Activated T-helper 2 cell treated with anti-CD3 and anti-CD28 coated beads, Interferon-gamma antibody, Interleukin-2, Interleukin-4, amounts not matched to agents 10 μg/mL and 5 μg/mL and 100 μg/mL, durations not matched to agents 14 hours and 24 hours and 36 hours (primary cell): ENCODE results near the gene GCNT2. TPM values are rescaled to one million over a fixed set of nuclear protein-coding genes. Genes with fewer than 3 reads are reported as not detected.
"Not testable (repeated sequence)": the region's sequence is repeated elsewhere in the genome, so short reads cannot be mapped to it uniquely, and the experiment has no call there.

Experiments used
- DNase-seq: peaks from one replicate; pipeline ENCODE4 v3.0.0; 2021; ENCODE audit warnings: low spot score
- H3K27ac Mint-ChIP-seq: one replicate; pipeline ENCODE4 v1.8.0; 2021; ENCODE audit warnings: mixed read lengths
- H3K27me3 Mint-ChIP-seq: one replicate; pipeline ENCODE4 v1.8.0; 2021; ENCODE audit warnings: low read depth, mixed read lengths
- H3K36me3 Mint-ChIP-seq: one replicate; pipeline ENCODE4 v1.8.0; 2021; ENCODE audit warnings: low read depth, mixed read lengths
- H3K4me1 Mint-ChIP-seq: one replicate; pipeline ENCODE4 v1.8.0; 2021; ENCODE audit warnings: low read depth, mixed read lengths
- H3K4me3 Mint-ChIP-seq: one replicate; pipeline ENCODE4 v1.8.0; 2021; ENCODE audit warnings: low read depth, mild to moderate bottlenecking, moderate library complexity, mixed read lengths
- H3K9me3 Mint-ChIP-seq: one replicate; pipeline ENCODE4 v1.8.0; 2021; ENCODE audit warnings: mixed read lengths
- intact Hi-C: fragments of 100-400 bp; cut with micrococcal nuclease; formaldehyde crosslinking; loops from one replicate; pipeline ENCODE4 v1.15.1; 2023
- total RNA-seq: library from RNA; stranded (reverse); gene quantifications from 2 replicates; pipeline ENCODE4 v1.2.3, GENCODE V29; 2022

The GCNT2 gene
- 2.0 and 2.8 TPM in 2 replicates for total RNA-seq

DNA sequence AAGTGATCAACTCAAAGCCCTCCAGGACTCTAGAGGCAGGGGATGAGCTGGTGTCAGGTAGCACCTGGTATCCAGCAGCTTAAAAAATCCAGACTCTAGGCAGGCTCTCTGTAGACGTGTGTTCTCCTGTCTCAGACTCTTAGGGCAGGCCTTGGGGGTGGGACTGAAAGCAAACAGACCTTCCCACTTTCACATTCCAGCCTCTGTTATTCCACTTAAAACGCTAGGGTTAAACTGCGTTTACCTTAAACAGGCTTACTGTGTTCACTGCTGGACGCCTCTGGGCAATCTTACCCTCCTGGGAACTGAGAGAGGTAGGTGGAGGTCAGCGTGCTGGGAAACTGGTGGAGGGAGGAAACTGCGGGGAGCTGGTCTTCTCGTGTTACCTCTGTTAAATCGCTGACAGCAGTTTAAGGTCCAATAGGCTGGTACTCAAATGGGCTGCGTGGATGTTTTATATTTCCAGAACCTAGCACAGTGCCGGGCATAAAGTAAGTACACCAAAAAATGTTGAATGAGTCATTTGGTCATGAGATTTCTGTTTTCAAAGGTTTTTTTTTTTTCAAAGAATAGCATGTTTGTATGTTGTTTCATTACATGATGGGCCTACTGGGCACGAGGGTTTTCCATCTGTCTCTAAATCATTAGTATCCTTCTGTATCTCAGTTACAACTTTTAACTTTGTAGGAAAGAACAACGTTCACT, at the start of gene GCNT2:
Gene GCNT2, plus strand, starts transcription at position 248 of the 705 bp plus-strand sequence. CDS start 7,561 bp downstream, outside the sequence.
- Mint-ChIP-seq H3K27me3 (no peaks in the 10 kb centered on the region), H3K9me3 (no peaks in the 10 kb centered on the region), H3K36me3 (no peaks in the 10 kb centered on the region), H3K4me3 (no peak within 1 kb of the TSS), H3K4me1 (peaks cover 20% of the 10 kb centered on the region), H3K27ac (no peak within 1 kb of the TSS)
- intact Hi-C loops = no loop called here
- no peak for DNase-seq

DNA sequence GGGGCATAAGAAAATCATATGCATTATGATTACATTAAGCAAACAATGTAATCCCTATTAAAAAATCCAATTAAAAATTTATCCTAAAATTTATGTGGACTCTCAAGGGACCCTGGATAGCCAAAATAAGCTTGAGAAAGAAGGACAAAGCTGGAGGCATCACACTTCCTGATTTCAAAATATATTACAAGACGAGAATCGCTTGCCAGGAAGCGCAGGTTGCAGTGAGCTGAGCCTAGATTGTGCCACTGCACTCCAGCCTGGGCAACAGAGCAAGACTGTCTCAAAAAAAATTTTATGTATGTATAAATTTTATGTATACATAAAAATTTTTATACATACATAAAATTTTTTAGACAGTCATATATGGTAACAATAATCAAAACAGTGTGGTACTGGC, 48.5 kb upstream of the GCNT2 start:
- no peaks in the 10 kb centered on the region for H3K36me3 Mint-ChIP-seq
- H3K27ac Mint-ChIP-seq = no peak overlapping the region
- H3K4me3 Mint-ChIP-seq = no peak overlapping the region
- intact Hi-C loops = no loop called here
- H3K9me3 Mint-ChIP-seq = no peaks in the 10 kb centered on the region
- peaks cover 9% of the 10 kb centered on the region for H3K27me3 Mint-ChIP-seq
- no peak for DNase-seq
- H3K4me1 Mint-ChIP-seq = no peaks in the 10 kb centered on the region

DNA sequence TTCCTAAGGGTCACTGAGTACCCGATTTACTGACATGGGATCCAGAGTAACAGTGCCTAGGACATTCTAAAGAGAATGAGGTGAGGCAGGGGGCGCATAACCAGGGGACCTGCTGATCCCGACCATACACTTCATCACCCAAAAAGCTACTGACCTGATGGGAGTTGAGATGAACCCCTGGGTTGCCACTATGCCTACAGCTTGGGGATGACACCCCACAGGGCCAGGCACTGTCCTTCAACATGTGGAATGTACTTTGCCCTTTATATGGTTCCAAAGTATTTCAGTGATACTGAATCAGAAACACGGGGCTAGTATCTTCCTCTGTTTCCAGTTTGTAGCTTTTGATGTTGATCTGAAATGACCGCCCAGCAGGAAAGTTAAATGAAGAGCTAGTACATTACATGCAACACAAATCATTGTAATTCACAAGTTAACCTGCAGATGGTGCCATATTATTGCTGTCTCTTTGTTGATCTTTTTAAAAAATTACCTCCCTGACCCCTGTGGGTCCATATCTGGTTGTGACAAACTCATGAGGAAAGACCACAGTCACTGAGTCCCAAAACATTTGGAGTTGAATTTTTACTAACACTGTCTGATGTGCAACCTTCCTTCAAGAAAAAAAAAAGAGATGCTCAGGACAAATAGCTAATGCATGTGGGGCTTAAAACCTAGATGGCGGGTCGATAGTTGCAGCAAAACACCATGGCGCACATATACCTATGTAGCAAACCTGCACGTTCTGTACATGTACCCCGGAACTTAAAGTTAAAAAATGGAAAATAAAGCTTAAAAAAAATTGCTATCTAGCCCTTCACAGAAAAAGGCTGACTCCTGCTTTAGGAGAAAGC, 42.7 kb upstream of the GCNT2 start:
- Mint-ChIP-seq H3K4me3 (no peak overlapping the region), H3K27ac (no peak overlapping the region), H3K27me3 (peaks cover 7% of the 10 kb centered on the region), H3K9me3 (no peaks in the 10 kb centered on the region), H3K36me3 (no peaks in the 10 kb centered on the region), H3K4me1 (peaks cover 3% of the 10 kb centered on the region)
- intact Hi-C loops = loop anchor here (1.0 kb wide), 2 partner anchors 323 to 591 kb away; no protein-coding TSS in a partner anchor
- no peak for DNase-seq

- Mint-ChIP-seq H3K4me1 (peaks cover 3% of the 10 kb centered on the region), H3K27ac (no peak overlapping the region), H3K9me3 (no peaks in the 10 kb centered on the region), H3K27me3 (peaks cover 2% of the 10 kb centered on the region), H3K4me3 (no peak overlapping the region), H3K36me3 (no peaks in the 10 kb centered on the region)
- intact Hi-C loops = no loop called here
- DNase-seq = no peak
These were observed 41.0 kb upstream of the GCNT2 start for GRCh38 chr6:10479939-10480700.

DNA sequence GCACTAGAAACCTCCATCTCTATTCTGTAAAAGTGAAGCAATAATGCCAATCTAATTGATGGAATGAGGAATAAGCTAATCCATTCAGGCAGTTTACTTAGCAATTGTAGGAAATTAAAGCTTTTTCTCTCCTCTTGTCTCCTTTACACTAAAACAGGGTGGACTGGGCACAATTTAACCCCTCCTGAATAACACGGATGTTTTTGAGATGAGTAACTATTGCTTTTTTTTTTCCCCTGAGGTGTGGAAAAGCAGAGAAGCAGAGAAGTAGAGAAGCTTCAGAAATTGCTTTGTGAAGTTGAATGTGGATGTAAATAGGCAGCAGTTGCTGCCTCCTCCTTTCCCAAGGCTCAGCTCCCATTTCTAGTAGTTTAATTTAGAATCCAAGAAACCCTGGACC, 40.0 kb upstream of the GCNT2 start:
- no peaks in the 10 kb centered on the region for H3K36me3 Mint-ChIP-seq
- no peak overlapping the region for H3K27ac Mint-ChIP-seq
- no peak overlapping the region for H3K4me3 Mint-ChIP-seq
- peaks cover 3% of the 10 kb centered on the region for H3K4me1 Mint-ChIP-seq
- intact Hi-C loops = no loop called here
- no peaks in the 10 kb centered on the region for H3K9me3 Mint-ChIP-seq
- DNase-seq = no peak
- H3K27me3 Mint-ChIP-seq = peaks cover 2% of the 10 kb centered on the region

DNA sequence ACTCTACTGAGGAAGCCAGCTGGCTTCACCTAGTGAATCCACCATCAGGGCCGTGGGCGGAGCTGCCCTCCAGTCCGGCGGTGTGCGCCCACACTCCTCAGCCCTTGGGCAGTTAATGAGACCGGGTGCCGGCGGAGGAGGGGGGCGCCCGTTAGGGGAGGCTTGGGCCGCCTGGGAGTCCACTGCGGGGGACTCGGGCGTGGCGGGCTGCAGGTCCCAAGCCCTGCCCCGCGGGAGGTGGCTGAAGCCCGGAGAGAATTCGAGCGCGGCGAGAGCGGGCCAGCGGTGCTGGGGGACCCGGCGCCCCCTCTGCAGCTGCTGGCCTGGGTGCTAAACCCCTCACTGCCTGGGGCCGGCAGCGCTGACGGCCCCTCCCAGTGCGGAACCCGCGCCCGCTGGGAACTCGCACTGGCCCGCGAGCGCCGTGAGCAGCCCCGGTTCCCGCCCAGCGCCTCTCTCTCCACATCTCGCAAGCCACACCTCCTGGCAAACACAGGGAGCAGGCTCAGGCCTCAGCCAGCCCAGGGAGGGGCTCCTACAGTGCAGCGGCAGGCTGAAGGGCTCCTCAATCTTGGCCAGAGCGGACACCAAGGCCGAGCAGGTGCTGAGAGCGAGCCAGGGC, 38.4 kb upstream of the GCNT2 start:
- no peak for DNase-seq
- intact Hi-C loops = no loop called here
- Mint-ChIP-seq H3K9me3 (no peaks in the 10 kb centered on the region), H3K36me3 (no peaks in the 10 kb centered on the region), H3K4me3 (no peak overlapping the region), H3K4me1 (peaks cover 3% of the 10 kb centered on the region), H3K27me3 (peaks cover 2% of the 10 kb centered on the region), H3K27ac (no peak overlapping the region)

- intact Hi-C loops = no loop called here
- Mint-ChIP-seq H3K4me1 (peaks cover 3% of the 10 kb centered on the region), H3K27ac (no peak overlapping the region), H3K4me3 (no peak overlapping the region), H3K9me3 (no peaks in the 10 kb centered on the region), H3K27me3 (peaks cover 2% of the 10 kb centered on the region), H3K36me3 (no peaks in the 10 kb centered on the region)
- no peak for DNase-seq
These were observed 36.2 kb upstream of the GCNT2 start for GRCh38 chr6:10484912-10485311.

GRCh38 chr6:10485406-10485805, 35.7 kb upstream of the GCNT2 start:
- Mint-ChIP-seq H3K27me3 (no peaks in the 10 kb centered on the region), H3K36me3 (no peaks in the 10 kb centered on the region), H3K4me1 (peaks cover under 1% of the 10 kb centered on the region), H3K27ac (no peak overlapping the region), H3K4me3 (no peak overlapping the region), H3K9me3 (no peaks in the 10 kb centered on the region)
- intact Hi-C loops = no loop called here
- DNase-seq = no peak

GRCh38 chr6:10486215-10486614, 34.9 kb upstream of the GCNT2 start:
- Mint-ChIP-seq H3K27ac (no peak overlapping the region), H3K4me3 (no peak overlapping the region), H3K9me3 (no peaks in the 10 kb centered on the region), H3K4me1 (no peaks in the 10 kb centered on the region), H3K27me3 (no peaks in the 10 kb centered on the region), H3K36me3 (no peaks in the 10 kb centered on the region)
- no peak for DNase-seq
- intact Hi-C loops = no loop called here

GRCh38 chr6:10486944-10487588, 34.1 kb upstream of the GCNT2 start:
- H3K27me3 Mint-ChIP-seq, intact Hi-C loops, H3K27ac Mint-ChIP-seq, H3K36me3 Mint-ChIP-seq, H3K4me3 Mint-ChIP-seq, H3K9me3 Mint-ChIP-seq, DNase-seq, H3K4me1 Mint-ChIP-seq: not testable (repeated sequence)

DNA sequence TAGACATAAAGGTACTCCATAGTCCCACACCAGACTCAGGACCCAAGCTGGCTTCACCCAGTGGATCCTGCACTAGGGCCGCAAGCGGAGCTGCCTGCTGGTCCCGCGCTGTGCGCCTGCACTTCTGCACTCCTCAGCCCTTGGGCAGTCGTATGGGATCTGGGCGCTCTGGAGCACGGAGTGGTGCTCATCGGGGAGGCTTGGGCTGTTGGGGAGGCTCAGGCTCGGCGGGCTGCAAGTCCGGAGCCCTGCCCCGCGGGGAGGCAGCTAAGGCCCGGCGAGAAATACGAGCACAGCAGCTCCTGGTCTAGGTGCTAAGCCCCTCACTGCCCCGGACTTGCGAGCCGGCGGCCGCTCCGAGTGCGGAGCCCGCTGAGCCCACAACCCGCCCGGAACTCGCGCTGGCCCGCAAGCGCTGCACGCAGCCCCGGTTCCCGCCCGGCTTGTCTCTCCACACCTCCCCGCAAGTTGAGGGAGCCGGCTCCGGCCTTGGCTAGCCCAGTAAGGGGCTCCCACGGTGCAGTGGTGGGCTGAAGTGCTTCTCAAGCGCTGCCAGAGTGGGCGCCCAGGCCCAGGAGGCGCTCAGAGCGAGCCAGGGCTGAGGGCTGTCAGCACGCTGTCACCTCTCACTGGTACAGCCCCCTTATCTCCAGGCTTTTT, 33.4 kb upstream of the GCNT2 start:
- no peak overlapping the region for H3K4me3 Mint-ChIP-seq
- H3K4me1 Mint-ChIP-seq = no peaks in the 10 kb centered on the region
- H3K27ac Mint-ChIP-seq = no peak overlapping the region
- no peak for DNase-seq
- intact Hi-C loops = no loop called here
- H3K27me3 Mint-ChIP-seq = no peaks in the 10 kb centered on the region
- no peaks in the 10 kb centered on the region for H3K9me3 Mint-ChIP-seq
- H3K36me3 Mint-ChIP-seq = no peaks in the 10 kb centered on the region

DNA sequence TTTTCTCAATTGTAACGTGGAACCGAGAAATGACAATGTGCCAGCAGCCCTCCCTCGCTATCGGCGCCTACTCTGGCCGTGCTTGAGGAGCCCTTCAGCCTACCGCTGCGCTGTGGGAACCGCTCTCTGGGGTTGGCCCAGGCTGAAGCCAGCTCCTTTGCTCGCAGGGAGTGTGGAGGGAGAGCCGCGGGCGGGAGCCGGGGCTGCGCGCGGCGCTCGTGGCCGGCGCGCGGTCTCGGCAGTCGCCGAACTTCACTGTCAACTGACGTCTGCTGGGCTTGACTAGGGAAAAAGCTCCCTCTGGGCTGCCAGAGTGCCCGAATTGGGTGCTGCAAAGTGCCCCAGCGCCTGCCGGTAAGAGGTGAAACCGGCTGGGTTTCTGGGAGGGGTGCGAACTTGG, 29.7 kb upstream of the GCNT2 start:
- intact Hi-C loops = no loop called here
- Mint-ChIP-seq H3K27me3 (peaks cover 13% of the 10 kb centered on the region), H3K9me3 (no peaks in the 10 kb centered on the region), H3K36me3 (no peaks in the 10 kb centered on the region), H3K4me1 (no peaks in the 10 kb centered on the region), H3K4me3 (no peak overlapping the region), H3K27ac (no peak overlapping the region)
- DNase-seq = no peak
